ENCODE data around the gene ZC3H7A. TPM values are rescaled to one million over a fixed set of nuclear protein-coding genes. Genes with fewer than 3 reads are reported as not detected.
"Not testable (repeated sequence)": the region's sequence is repeated elsewhere in the genome, so short reads cannot be mapped to it uniquely, and the experiment has no call there.

The ZC3H7A gene
- polyA plus RNA-seq (2012; ENCODE audit: missing spikeins) = 85.5 TPM

GRCh38 chr16:11797166-11797956, at the start of gene ZC3H7A:
Gene ZC3H7A (minus strand): TSS chr16:11797258. CDS start chr16:11782354, 14,904 bp downstream.
- TF ChIP-seq POLR2AphosphoS5 (IDR thresholded peaks at IDR 0.05; ENCODE audit: low read depth, low read length) = peak; percentile 91
- TF ChIP-seq TAF1 (IDR thresholded peaks at IDR 0.05; ENCODE audit: borderline replicate concordance, low read depth, low read length) = peak; percentile 82; the same call in 1 of the 2 replicates
- TF ChIP-seq POLR2A (IDR thresholded peaks at IDR 0.05; ENCODE audit: low read depth, low read length) = peak; percentile 98
- peak; percentile 91 for DNase-seq (ENCODE audit: insufficient read length)
- peak; percentile 95 for FAIRE-seq

- no peak for FAIRE-seq
- TF ChIP-seq TAF1 (IDR thresholded peaks at IDR 0.05; ENCODE audit: borderline replicate concordance, low read depth, low read length) (no peak), POLR2A (IDR thresholded peaks at IDR 0.05; ENCODE audit: low read depth, low read length) (no peak), POLR2AphosphoS5 (IDR thresholded peaks at IDR 0.05; ENCODE audit: low read depth, low read length) (no peak; the same call in 1 of the 2 replicates)
- no peak for DNase-seq (ENCODE audit: insufficient read length)
Measured at GRCh38 chr16:11844499-11844898, 47.4 kb upstream of the ZC3H7A start.

GRCh38 chr16:11843861-11844260, 46.8 kb upstream of the ZC3H7A start:
- no peak for DNase-seq (ENCODE audit: insufficient read length)
- TF ChIP-seq POLR2A (IDR thresholded peaks at IDR 0.05; ENCODE audit: low read depth, low read length) (no peak), TAF1 (IDR thresholded peaks at IDR 0.05; ENCODE audit: borderline replicate concordance, low read depth, low read length) (no peak), POLR2AphosphoS5 (IDR thresholded peaks at IDR 0.05; ENCODE audit: low read depth, low read length) (no peak)
- FAIRE-seq = no peak

GRCh38 chr16:11843206-11843605, 46.1 kb upstream of the ZC3H7A start:
- DNase-seq (ENCODE audit: insufficient read length) (no peak), FAIRE-seq (no peak)
- TF ChIP-seq POLR2A (IDR thresholded peaks at IDR 0.05; ENCODE audit: low read depth, low read length) = no peak
- TF ChIP-seq TAF1 (IDR thresholded peaks at IDR 0.05; ENCODE audit: borderline replicate concordance, low read depth, low read length) = no peak
- TF ChIP-seq POLR2AphosphoS5 (IDR thresholded peaks at IDR 0.05; ENCODE audit: low read depth, low read length) = no peak

GRCh38 chr16:11841026-11841425, 44.0 kb upstream of the ZC3H7A start:
- DNase-seq (ENCODE audit: insufficient read length) = no peak
- TF ChIP-seq POLR2AphosphoS5 (IDR thresholded peaks at IDR 0.05; ENCODE audit: low read depth, low read length) (no peak), POLR2A (IDR thresholded peaks at IDR 0.05; ENCODE audit: low read depth, low read length) (no peak), TAF1 (IDR thresholded peaks at IDR 0.05; ENCODE audit: borderline replicate concordance, low read depth, low read length) (no peak)
- no peak for FAIRE-seq

- TF ChIP-seq POLR2A (IDR thresholded peaks at IDR 0.05; ENCODE audit: low read depth, low read length) (no peak), TAF1 (IDR thresholded peaks at IDR 0.05; ENCODE audit: borderline replicate concordance, low read depth, low read length) (no peak), POLR2AphosphoS5 (IDR thresholded peaks at IDR 0.05; ENCODE audit: low read depth, low read length) (no peak; the same call in 1 of the 2 replicates)
- DNase-seq (ENCODE audit: insufficient read length) (no peak), FAIRE-seq (no peak)
Measured at GRCh38 chr16:11836650-11837244, 39.7 kb upstream of the ZC3H7A start.

- FAIRE-seq = no peak
- TF ChIP-seq POLR2AphosphoS5 (IDR thresholded peaks at IDR 0.05; ENCODE audit: low read depth, low read length) (peak; percentile 50; the same call in 1 of the 2 replicates), POLR2A (IDR thresholded peaks at IDR 0.05; ENCODE audit: low read depth, low read length) (no peak), TAF1 (IDR thresholded peaks at IDR 0.05; ENCODE audit: borderline replicate concordance, low read depth, low read length) (no peak)
- no peak for DNase-seq (ENCODE audit: insufficient read length)
Measured at GRCh38 chr16:11835891-11836649, 39.0 kb upstream of the ZC3H7A start.

- FAIRE-seq (no peak), DNase-seq (ENCODE audit: insufficient read length) (no peak)
- no peak for TF ChIP-seq POLR2AphosphoS5 (IDR thresholded peaks at IDR 0.05; ENCODE audit: low read depth, low read length)
- TF ChIP-seq POLR2A (IDR thresholded peaks at IDR 0.05; ENCODE audit: low read depth, low read length) = no peak
- TF ChIP-seq TAF1 (IDR thresholded peaks at IDR 0.05; ENCODE audit: borderline replicate concordance, low read depth, low read length) = no peak
Measured at GRCh38 chr16:11835309-11835708, 38.3 kb upstream of the ZC3H7A start.

GRCh38 chr16:11833951-11834695, 37.1 kb upstream of the ZC3H7A start:
- DNase-seq (ENCODE audit: insufficient read length) (no peak), FAIRE-seq (no peak)
- TF ChIP-seq POLR2AphosphoS5 (IDR thresholded peaks at IDR 0.05; ENCODE audit: low read depth, low read length) (no peak), POLR2A (IDR thresholded peaks at IDR 0.05; ENCODE audit: low read depth, low read length) (no peak), TAF1 (IDR thresholded peaks at IDR 0.05; ENCODE audit: borderline replicate concordance, low read depth, low read length) (no peak)

- TF ChIP-seq POLR2A (IDR thresholded peaks at IDR 0.05; ENCODE audit: low read depth, low read length) (no peak), POLR2AphosphoS5 (IDR thresholded peaks at IDR 0.05; ENCODE audit: low read depth, low read length) (no peak), TAF1 (IDR thresholded peaks at IDR 0.05; ENCODE audit: borderline replicate concordance, low read depth, low read length) (no peak)
- no peak for DNase-seq (ENCODE audit: insufficient read length)
- FAIRE-seq = no peak
Measured at GRCh38 chr16:11828696-11829095, 31.6 kb upstream of the ZC3H7A start.

- DNase-seq (ENCODE audit: insufficient read length); FAIRE-seq: not testable (repeated sequence)
Measured at GRCh38 chr16:11825520-11826165, 28.6 kb upstream of the ZC3H7A start.
